GM12891 (cell line): ENCODE results near the gene COL18A1.

Source experiments
- POLR2A ChIP-seq: IDR thresholded peaks from 2 replicates; pipeline ENCODE4 v1.6.1; 2011; ENCODE audit warnings: low read depth, low read length, control low read depth
- POLR2AphosphoS5 ChIP-seq: IDR thresholded peaks from 2 replicates; pipeline ENCODE4 v1.6.1; 2011; ENCODE audit warnings: low read depth, low read length, control low read depth
- SPI1 ChIP-seq: IDR thresholded peaks from 2 replicates; pipeline ENCODE4 v1.6.1; 2011; ENCODE audit warnings: low read depth, low read length, control low read depth
- TAF1 ChIP-seq: IDR thresholded peaks from 2 replicates; pipeline ENCODE4 v1.6.1; 2011; ENCODE audit warnings: low read depth, low read length, control low read depth

- TF ChIP-seq POLR2AphosphoS5, result no peak
- TF ChIP-seq TAF1, result no peak
- no peak for TF ChIP-seq POLR2A
- no peak for TF ChIP-seq SPI1
These were observed 142.6 kb downstream of the COL18A1 start for GRCh38 chr21:45547545-45547900.
